Sigmoid colon (tissue), 7 donors: ENCODE results near the gene TELO2. TPM values are rescaled to one million over a fixed set of nuclear protein-coding genes. Genes with fewer than 3 reads are reported as not detected.

Source experiments
- DNase-seq: peaks from one replicate; pipeline ENCODE4 v3.0.0-alpha.2; 2019
- H3K27ac ChIP-seq, 4 donors: fragments of 200-600 bp; sonication (generic); one replicate each; pipeline ENCODE4 v1.5.1; 2016 to 2019; ENCODE audit warnings: mild to moderate bottlenecking in 1 of 4
- H3K27me3 ChIP-seq, 3 donors: fragments of 200-600 bp; sonication (generic); one replicate each; pipeline ENCODE4 v1.5.1; 2019; ENCODE audit warnings: mild to moderate bottlenecking in 1 of 3
- H3K36me3 ChIP-seq, 4 donors: fragments of 200-600 bp; sonication (generic); one replicate each; pipeline ENCODE4 v1.5.1; 2016 to 2019
- H3K4me1 ChIP-seq, 4 donors: fragments of 200-600 bp; sonication (generic); one replicate each; pipeline ENCODE4 v1.5.1; 2017 to 2019
- H3K4me3 ChIP-seq, 4 donors: fragments of 200-600 bp; sonication (generic); one replicate each; pipeline ENCODE4 v1.5.1; 2017 to 2019; ENCODE audit warnings: mild to moderate bottlenecking in 2 of 4, moderate library complexity in 1 of 4
- H3K9me3 ChIP-seq, 4 donors: fragments of 200-600 bp in 3 of 4; sonication (generic) in 3 of 4; one replicate each; pipeline versions ENCODE4 v1.5.1 to v1.6.1; 2013 to 2019
- CTCF ChIP-seq, 4 experiments: fragments of 450-650 bp in 3 of 4; fragments of 200-600 bp in 1 of 4; IDR thresholded peaks; one replicate each; pipeline ENCODE4 v1.5.1; 2016 to 2019; ENCODE audit warnings: antibody characterized with exemption in 4 of 4, mild to moderate bottlenecking in 3 of 4, moderate library complexity in 2 of 4
- EP300 ChIP-seq, 4 donors: sonication (generic); formaldehyde crosslinking; IDR thresholded peaks; one replicate each; pipeline ENCODE4 v1.6.1; 2017; ENCODE audit warnings: antibody characterized with exemption in 4 of 4
- POLR2A ChIP-seq, 2 donors: fragments of 450-650 bp; IDR thresholded peaks; one replicate each; pipeline ENCODE4 v1.6.1; 2016; ENCODE audit warnings: antibody characterized with exemption in 2 of 2, mild to moderate bottlenecking in 2 of 2, moderate library complexity in 2 of 2
- POLR2AphosphoS5 ChIP-seq, 4 donors: sonication (generic); formaldehyde crosslinking; IDR thresholded peaks; one replicate each; pipeline ENCODE4 v1.6.1; 2017; ENCODE audit warnings: antibody characterized with exemption in 4 of 4
- WGBS, 2 donors: extraction: QIAGEN DNeasy Blood & Tissue Kit; methylation state at CpG; one replicate each; pipeline ENCODE4 v1.1.7; 2013; 5-methylcytosine and 5-hydroxymethylcytosine counted together
- intact Hi-C: fragments of 100-400 bp; cut with DNase I; formaldehyde crosslinking; loops from one replicate; pipeline ENCODE4 v1.15.1; 2023
- polyA plus RNA-seq, 3 donors: library from polyadenylated mRNA; stranded (reverse); fragments of 200-250 nt; gene quantifications; one replicate each; pipeline ENCODE4 v1.2.3, GENCODE V29; 2013
- total RNA-seq, 4 donors: library from RNA; depleted of rRNA; stranded (reverse); fragments of >200 nt; gene quantifications; one replicate each; pipeline ENCODE4 v1.1.0, GENCODE V29; 2016
- donor health status: healthy with polysubstance abuse.
- donor health status: Bipolar disorder and iron deficiency.
- donor health status: healthy.

TELO2 gene
- total and polyA plus RNA-seq, 7 donors = 10.4 to 60.3 (median 13.2) TPM

GRCh38 chr16:1488619-1489018 is 4.5 kb upstream of the TELO2 start, which contains the start of gene PTX4:
Gene PTX4, minus strand, starts transcription at chr16:1488944. Its CDS starts 35 bp downstream, at chr16:1488909.
- intact Hi-C loops = no loop called here
- Histone ChIP-seq H3K4me1 (peaks cover 0 to 11% (median 8%) of the 10 kb centered on the region in 4 donors), H3K4me3 (no peak within 1 kb of the TSS), H3K36me3 (no peaks in the 10 kb centered on the region), H3K27ac (no peak within 1 kb of the TSS), H3K27me3 (no peaks in the 10 kb centered on the region), H3K9me3 (no peaks in the 10 kb centered on the region)
- no peak for DNase-seq
- TF ChIP-seq POLR2AphosphoS5 (IDR thresholded peaks at IDR 0.05) (no peak), EP300 (IDR thresholded peaks at IDR 0.05) (no peak), POLR2A (IDR thresholded peaks at IDR 0.05) (no peak), CTCF (IDR thresholded peaks at IDR 0.05) (no peak)
- 77 to 88% methylated on average over 19 of the region's 19 CpGs for WGBS, 2 donors

GRCh38 chr16:1489077-1489476 is 4.1 kb upstream of the TELO2 start:
- TF ChIP-seq POLR2AphosphoS5 (IDR thresholded peaks at IDR 0.05) (no peak), POLR2A (IDR thresholded peaks at IDR 0.05) (no peak), EP300 (IDR thresholded peaks at IDR 0.05) (no peak), CTCF (IDR thresholded peaks at IDR 0.05) (no peak)
- Histone ChIP-seq H3K27me3 (no peaks in the 10 kb centered on the region), H3K27ac (no peak overlapping the region), H3K9me3 (no peaks in the 10 kb centered on the region), H3K4me3 (no peak overlapping the region), H3K4me1 (peaks cover 0 to 16% (median 12%) of the 10 kb centered on the region in 4 donors), H3K36me3 (no peaks in the 10 kb centered on the region)
- intact Hi-C loops = no loop called here
- DNase-seq = no peak
- 94 to 95% methylated on average over 12 of the region's 12 CpGs for WGBS, 2 donors

GRCh38 chr16:1491327-1491726 is 1.8 kb upstream of the TELO2 start:
- intact Hi-C loops = loop anchor here (5.0 kb wide), 1 partner anchor 121 kb away; the partner anchor contains the start of genes CRAMP1 and IFT140
- Histone ChIP-seq H3K27ac (no peak overlapping the region), H3K9me3 (no peaks in the 10 kb centered on the region), H3K4me1 (peaks cover 0 to 30% (median 25%) of the 10 kb centered on the region in 4 donors), H3K27me3 (no peaks in the 10 kb centered on the region), H3K36me3 (peaks cover 6 to 18% (median 10%) of the 10 kb centered on the region in 4 donors), H3K4me3 (no peak overlapping the region)
- 88 to 92% methylated on average over 12 of the region's 12 CpGs for whole genome bisulfite sequencing, 2 donors
- TF ChIP-seq POLR2AphosphoS5 (IDR thresholded peaks at IDR 0.05) (no peak), EP300 (IDR thresholded peaks at IDR 0.05) (no peak), CTCF (IDR thresholded peaks at IDR 0.05) (no peak), POLR2A (IDR thresholded peaks at IDR 0.05) (no peak)
- no peak for DNase-seq

- 81 to 86% methylated on average over 23 of the region's 23 CpGs for WGBS, 2 donors
- H3K4me3 ChIP-seq = peak overlapping the region; percentile 72 to 84 (median 79)
- intact Hi-C loops = loop anchor here (5.0 kb wide), 1 partner anchor 120 kb away; the partner anchor contains the start of genes CRAMP1 and IFT140
These were observed 858 bp upstream of the TELO2 start for GRCh38 chr16:1492082-1492922.

More at GRCh38 chr16:1492082-1492922, 858 bp upstream of the TELO2 start:
- Histone ChIP-seq H3K27me3 (no peaks in the 10 kb centered on the region), H3K9me3 (no peaks in the 10 kb centered on the region), H3K4me1 (peaks cover 0 to 30% (median 25%) of the 10 kb centered on the region in 4 donors), H3K27ac (peak overlapping the region; percentile 87 to 93 (median 88)), H3K36me3 (peaks cover 8 to 28% (median 14%) of the 10 kb centered on the region in 4 donors)
- TF ChIP-seq POLR2A (IDR thresholded peaks at IDR 0.05) = no peak
- TF ChIP-seq EP300 (IDR thresholded peaks at IDR 0.05) = no peak
- TF ChIP-seq CTCF (IDR thresholded peaks at IDR 0.05) = no peak
- no peak for TF ChIP-seq POLR2AphosphoS5 (IDR thresholded peaks at IDR 0.05)
- DNase-seq = no peak
